GM03348 (cell line): Measurements from ENCODE around the gene PTK7.

ENCODE experiments used
- DNase-seq: peaks from one replicate; pipeline ENCODE4 v3.0.0; 2012; ENCODE audit warnings: low spot score

Gene PTK7

DNA sequence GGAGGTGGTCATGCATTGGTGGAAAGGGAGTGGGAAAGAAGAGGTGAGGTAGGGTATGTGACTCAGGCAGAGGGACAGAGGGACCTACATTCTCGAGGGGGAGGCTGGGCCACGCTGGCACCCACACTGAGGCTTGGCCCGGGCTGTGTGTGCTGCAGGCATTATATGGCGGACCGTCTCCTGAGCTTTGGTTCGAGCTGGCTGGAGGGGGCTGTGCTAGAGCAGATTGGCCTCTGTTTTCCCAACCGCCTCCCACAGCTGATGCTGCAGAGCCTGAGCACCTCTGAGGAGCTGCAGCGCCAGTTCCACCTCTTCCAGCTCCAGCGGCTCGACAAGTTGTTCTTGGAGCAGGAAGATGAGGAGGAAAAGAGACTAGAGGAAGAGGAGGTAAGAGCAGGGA lies 129.7 kb downstream of the PTK7 start:
- no peak for DNase-seq

DNA sequence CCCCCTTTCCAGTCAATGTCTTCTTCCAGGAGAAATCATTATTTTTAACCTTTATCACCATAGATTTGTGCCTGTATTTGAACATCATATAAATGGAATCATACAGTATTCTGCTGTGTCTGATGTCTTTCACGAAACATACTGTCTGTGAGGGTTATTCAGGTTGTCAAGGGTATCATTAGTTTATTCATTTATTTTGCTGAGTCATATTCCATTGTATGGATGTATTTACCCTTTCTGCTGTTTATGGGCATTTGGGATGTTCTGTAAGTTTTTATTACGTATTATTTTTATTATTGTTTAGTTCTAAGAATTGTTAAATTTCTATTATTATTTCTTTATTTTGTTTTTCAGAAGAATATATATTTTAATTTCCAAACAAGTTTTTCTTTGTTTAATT lies 131.2 kb downstream of the PTK7 start:
- DNase-seq: no peak
